HUES48 (cell line): ENCODE measurements around the gene HS3ST4.
"Not testable (repeated sequence)": the region's sequence is repeated elsewhere in the genome, so short reads cannot be mapped to it uniquely, and the experiment has no call there.

Source experiments
- H3K27ac ChIP-seq: one replicate; pipeline ENCODE4 v1.7.0; 2013; ENCODE audit warnings: low read depth, low read length, inconsistent platforms
- H3K27me3 ChIP-seq: 2 replicates; pipeline ENCODE4 v1.6.1; 2013; ENCODE audit warnings: mild to moderate bottlenecking, low read length; ENCODE audit not compliant: control insufficient read depth, insufficient read depth
- H3K36me3 ChIP-seq: 2 replicates; pipeline ENCODE4 v1.6.1; 2013; ENCODE audit warnings: low read length; ENCODE audit not compliant: control insufficient read depth, insufficient read depth
- H3K4me1 ChIP-seq: 2 replicates; pipeline ENCODE4 v1.6.1; 2013; ENCODE audit warnings: mild to moderate bottlenecking, low read length; ENCODE audit not compliant: control insufficient read depth, insufficient read depth
- H3K4me3 ChIP-seq: 2 replicates; pipeline ENCODE4 v1.5.1; 2013; ENCODE audit warnings: mild to moderate bottlenecking, low read depth, low read length
- H3K9ac ChIP-seq: 2 replicates; pipeline ENCODE4 v1.6.1; 2013; ENCODE audit warnings: mild to moderate bottlenecking, low read depth, low read length, moderate library complexity
- H3K9me3 ChIP-seq: 2 replicates; pipeline ENCODE4 v1.6.1; 2013; ENCODE audit warnings: low read length; ENCODE audit not compliant: control insufficient read depth, insufficient read depth

HS3ST4 gene

GRCh38 chr16:26098206-26098605 lies 406.4 kb downstream of the HS3ST4 start:
- H3K9me3 ChIP-seq, H3K36me3 ChIP-seq, H3K27ac ChIP-seq, H3K27me3 ChIP-seq, H3K4me3 ChIP-seq, H3K4me1 ChIP-seq, H3K9ac ChIP-seq: not testable (repeated sequence)

- H3K36me3 ChIP-seq: no peaks in the 10 kb centered on the region
- no peak overlapping the region for H3K9ac ChIP-seq
- H3K4me1 ChIP-seq: no peaks in the 10 kb centered on the region
- H3K27ac ChIP-seq: no peak overlapping the region
- H3K4me3 ChIP-seq: no peak overlapping the region
- no peaks in the 10 kb centered on the region for H3K9me3 ChIP-seq
- H3K27me3 ChIP-seq: no peaks in the 10 kb centered on the region
Observed at GRCh38 chr16:26102369-26102768, 410.6 kb downstream of the HS3ST4 start.

- no peaks in the 10 kb centered on the region for H3K36me3 ChIP-seq
- H3K4me1 ChIP-seq: peaks cover 4% of the 10 kb centered on the region; the same call in 1 of the 2 replicates
- H3K9me3 ChIP-seq: no peaks in the 10 kb centered on the region
Observed at GRCh38 chr16:26108836-26109505, 417.2 kb downstream of the HS3ST4 start.

GRCh38 chr16:26111900-26112299 lies 420.1 kb downstream of the HS3ST4 start:
- H3K4me3 ChIP-seq: no peak overlapping the region
- H3K9me3 ChIP-seq: no peaks in the 10 kb centered on the region
- no peak overlapping the region for H3K27ac ChIP-seq
- no peaks in the 10 kb centered on the region for H3K27me3 ChIP-seq
- H3K4me1 ChIP-seq: peaks cover 4% of the 10 kb centered on the region; the same call in 1 of the 2 replicates
- H3K9ac ChIP-seq: no peak overlapping the region
- H3K36me3 ChIP-seq: no peaks in the 10 kb centered on the region

More at GRCh38 chr16:26108836-26109505, 417.2 kb downstream of the HS3ST4 start:
- Histone ChIP-seq H3K4me3 (no peak overlapping the region), H3K9ac (no peak overlapping the region), H3K27ac (no peak overlapping the region), H3K27me3 (no peaks in the 10 kb centered on the region)

- no peak overlapping the region for H3K9ac ChIP-seq
- no peaks in the 10 kb centered on the region for H3K27me3 ChIP-seq
- no peaks in the 10 kb centered on the region for H3K36me3 ChIP-seq
- H3K4me3 ChIP-seq: no peak overlapping the region
- peaks cover 11% of the 10 kb centered on the region for H3K4me1 ChIP-seq
- no peaks in the 10 kb centered on the region for H3K9me3 ChIP-seq
- no peak overlapping the region for H3K27ac ChIP-seq
Observed at GRCh38 chr16:26118575-26118974, 426.8 kb downstream of the HS3ST4 start.

GRCh38 chr16:26120729-26121128 lies 429.0 kb downstream of the HS3ST4 start:
- Histone ChIP-seq H3K9ac (no peak overlapping the region), H3K4me1 (peaks cover 11% of the 10 kb centered on the region), H3K9me3 (no peaks in the 10 kb centered on the region), H3K36me3 (no peaks in the 10 kb centered on the region), H3K4me3 (no peak overlapping the region), H3K27me3 (no peaks in the 10 kb centered on the region), H3K27ac (no peak overlapping the region)

- Histone ChIP-seq H3K4me1 (peaks cover 12% of the 10 kb centered on the region), H3K9ac (no peak overlapping the region), H3K4me3 (no peak overlapping the region), H3K36me3 (no peaks in the 10 kb centered on the region), H3K9me3 (no peaks in the 10 kb centered on the region), H3K27me3 (no peaks in the 10 kb centered on the region), H3K27ac (no peak overlapping the region)
Observed at GRCh38 chr16:26128296-26128695, 436.5 kb downstream of the HS3ST4 start.

- no peak overlapping the region for H3K4me3 ChIP-seq
- H3K27me3 ChIP-seq: no peaks in the 10 kb centered on the region
- peaks cover 26% of the 10 kb centered on the region for H3K4me1 ChIP-seq
Observed at GRCh38 chr16:26129997-26130396, 438.2 kb downstream of the HS3ST4 start.

GRCh38 chr16:26133416-26134093 lies 441.8 kb downstream of the HS3ST4 start:
- Histone ChIP-seq H3K36me3 (no peaks in the 10 kb centered on the region), H3K9ac (no peak overlapping the region), H3K4me3 (no peak overlapping the region), H3K27me3 (no peaks in the 10 kb centered on the region), H3K4me1 (peaks cover 28% of the 10 kb centered on the region), H3K9me3 (no peaks in the 10 kb centered on the region), H3K27ac (no peak overlapping the region)

More at GRCh38 chr16:26129997-26130396, 438.2 kb downstream of the HS3ST4 start:
- Histone ChIP-seq H3K27ac (no peak overlapping the region), H3K36me3 (no peaks in the 10 kb centered on the region), H3K9me3 (no peaks in the 10 kb centered on the region), H3K9ac (no peak overlapping the region)

GRCh38 chr16:26134588-26134987 lies 442.8 kb downstream of the HS3ST4 start:
- Histone ChIP-seq H3K9ac (no peak overlapping the region), H3K4me1 (peaks cover 28% of the 10 kb centered on the region), H3K36me3 (no peaks in the 10 kb centered on the region), H3K9me3 (no peaks in the 10 kb centered on the region), H3K27ac (no peak overlapping the region), H3K27me3 (no peaks in the 10 kb centered on the region), H3K4me3 (no peak overlapping the region)

- H3K27ac ChIP-seq: no peak overlapping the region
- peaks cover 20% of the 10 kb centered on the region; the same call in 1 of the 2 replicates for H3K4me1 ChIP-seq
- H3K9me3 ChIP-seq: no peaks in the 10 kb centered on the region
- no peak overlapping the region for H3K4me3 ChIP-seq
- no peaks in the 10 kb centered on the region for H3K36me3 ChIP-seq
- H3K27me3 ChIP-seq: no peaks in the 10 kb centered on the region
- H3K9ac ChIP-seq: no peak overlapping the region
Observed at GRCh38 chr16:26137956-26138355, 446.2 kb downstream of the HS3ST4 start.
